ENCODE data around the gene GBA3.

The GBA3 gene

DNA sequence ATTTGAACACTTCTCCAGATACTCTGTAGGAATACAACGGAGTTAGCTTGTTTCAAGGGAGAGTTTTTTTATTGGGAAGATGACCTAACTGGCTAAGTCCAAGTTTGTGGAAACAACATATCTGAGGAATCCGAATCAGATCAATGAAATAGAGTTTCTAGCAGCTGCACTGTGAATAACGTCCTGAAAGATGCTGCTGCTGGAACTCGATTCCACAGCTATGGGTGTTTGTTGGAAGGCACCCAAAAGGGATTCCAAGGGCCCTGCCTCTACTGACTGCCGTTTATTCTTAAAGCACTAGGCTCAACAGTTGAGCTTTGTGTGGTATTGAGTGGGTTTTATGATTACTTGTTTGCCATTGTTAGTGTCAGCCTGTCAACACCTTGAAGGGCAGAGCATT, 6.6 kb upstream of the GBA3 start:
- H3K4me3 ChIP-seq (ENCODE audit: control insufficient read depth, low read depth, low read length): no peak overlapping the region
- peak; percentile 1 for DNase-seq (ENCODE audit: low read depth)
- TF ChIP-seq, protein P1, sequence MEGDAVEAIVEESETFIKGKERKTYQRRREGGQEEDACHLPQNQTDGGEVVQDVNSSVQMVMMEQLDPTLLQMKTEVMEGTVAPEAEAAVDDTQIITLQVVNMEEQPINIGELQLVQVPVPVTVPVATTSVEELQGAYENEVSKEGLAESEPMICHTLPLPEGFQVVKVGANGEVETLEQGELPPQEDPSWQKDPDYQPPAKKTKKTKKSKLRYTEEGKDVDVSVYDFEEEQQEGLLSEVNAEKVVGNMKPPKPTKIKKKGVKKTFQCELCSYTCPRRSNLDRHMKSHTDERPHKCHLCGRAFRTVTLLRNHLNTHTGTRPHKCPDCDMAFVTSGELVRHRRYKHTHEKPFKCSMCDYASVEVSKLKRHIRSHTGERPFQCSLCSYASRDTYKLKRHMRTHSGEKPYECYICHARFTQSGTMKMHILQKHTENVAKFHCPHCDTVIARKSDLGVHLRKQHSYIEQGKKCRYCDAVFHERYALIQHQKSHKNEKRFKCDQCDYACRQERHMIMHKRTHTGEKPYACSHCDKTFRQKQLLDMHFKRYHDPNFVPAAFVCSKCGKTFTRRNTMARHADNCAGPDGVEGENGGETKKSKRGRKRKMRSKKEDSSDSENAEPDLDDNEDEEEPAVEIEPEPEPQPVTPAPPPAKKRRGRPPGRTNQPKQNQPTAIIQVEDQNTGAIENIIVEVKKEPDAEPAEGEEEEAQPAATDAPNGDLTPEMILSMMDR (conservative IDR thresholded peaks at IDR 0.05; ENCODE audit: control insufficient read depth, insufficient read depth, low read depth, low read length): no peak

DNA sequence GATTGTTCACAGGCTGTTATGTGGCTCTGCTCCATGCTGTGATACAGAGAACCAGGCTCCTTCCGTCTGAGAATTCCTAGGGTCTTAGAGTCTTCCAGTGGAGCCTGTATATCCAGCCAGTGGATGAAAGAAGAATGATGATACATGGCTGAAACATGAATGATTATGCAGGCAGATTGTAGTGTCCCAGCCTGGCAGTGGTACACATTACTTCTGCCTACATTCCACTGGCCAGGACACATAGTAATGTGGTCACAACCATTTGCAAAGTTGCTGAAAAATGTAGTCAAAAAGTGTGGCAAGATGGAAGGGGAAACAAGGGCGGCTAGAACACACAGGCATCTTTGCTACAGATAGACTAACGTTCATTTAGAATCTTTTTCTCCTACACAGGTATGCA, 4.5 kb upstream of the GBA3 start:
- peak; percentile 1 for DNase-seq (ENCODE audit: low read depth)
- TF ChIP-seq, protein P1 (conservative IDR thresholded peaks at IDR 0.05; ENCODE audit: control insufficient read depth, insufficient read depth, low read depth, low read length): no peak
- H3K4me3 ChIP-seq (ENCODE audit: control insufficient read depth, low read depth, low read length): no peak overlapping the region

DNA sequence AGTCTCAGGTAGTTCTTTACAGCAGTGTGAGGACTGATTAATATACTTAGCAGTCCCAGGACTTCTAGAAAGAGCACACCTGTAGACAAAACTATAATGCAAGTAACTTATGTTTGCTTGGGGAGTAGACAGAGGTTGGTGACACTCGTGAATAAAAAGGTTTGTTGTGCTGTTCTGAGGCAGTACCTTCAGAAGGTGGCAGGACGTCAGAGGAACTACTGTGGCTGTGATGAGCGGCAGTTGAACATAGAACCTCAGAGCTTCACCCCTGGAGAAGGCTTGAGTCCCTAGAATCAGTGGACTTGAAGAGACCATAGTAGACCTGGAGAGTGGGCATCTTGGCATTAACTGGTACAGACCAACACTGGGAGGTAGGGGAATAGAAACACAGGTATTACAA, 3.3 kb upstream of the GBA3 start:
- H3K4me3 ChIP-seq (ENCODE audit: control insufficient read depth, low read depth, low read length): no peak overlapping the region
- TF ChIP-seq, protein P1 (conservative IDR thresholded peaks at IDR 0.05; ENCODE audit: control insufficient read depth, insufficient read depth, low read depth, low read length): no peak
- DNase-seq (ENCODE audit: low read depth): no peak

DNA sequence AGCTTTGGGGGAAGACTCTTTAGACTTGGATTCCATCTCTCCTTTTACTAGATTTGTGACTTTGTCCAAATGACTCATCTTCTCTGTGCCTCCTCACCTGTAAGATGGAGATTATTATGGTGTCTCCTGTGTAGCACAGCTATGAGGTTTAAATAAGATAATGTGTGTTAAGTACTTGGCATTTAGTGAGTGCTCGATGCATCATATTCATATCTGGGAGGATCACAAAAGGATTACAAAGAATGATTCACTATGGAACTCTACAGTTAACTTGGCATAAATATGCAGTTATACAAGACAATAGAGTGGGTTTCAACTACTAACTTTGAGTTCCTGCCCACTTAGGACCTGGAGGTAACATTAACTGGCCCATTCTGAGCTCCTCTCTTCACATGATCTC, 2.3 kb downstream of the GBA3 start:
- no peak for DNase-seq (ENCODE audit: low read depth)
- TF ChIP-seq, protein P1 (conservative IDR thresholded peaks at IDR 0.05; ENCODE audit: control insufficient read depth, insufficient read depth, low read depth, low read length): no peak
- no peak overlapping the region for H3K4me3 ChIP-seq (ENCODE audit: control insufficient read depth, low read depth, low read length)

DNA sequence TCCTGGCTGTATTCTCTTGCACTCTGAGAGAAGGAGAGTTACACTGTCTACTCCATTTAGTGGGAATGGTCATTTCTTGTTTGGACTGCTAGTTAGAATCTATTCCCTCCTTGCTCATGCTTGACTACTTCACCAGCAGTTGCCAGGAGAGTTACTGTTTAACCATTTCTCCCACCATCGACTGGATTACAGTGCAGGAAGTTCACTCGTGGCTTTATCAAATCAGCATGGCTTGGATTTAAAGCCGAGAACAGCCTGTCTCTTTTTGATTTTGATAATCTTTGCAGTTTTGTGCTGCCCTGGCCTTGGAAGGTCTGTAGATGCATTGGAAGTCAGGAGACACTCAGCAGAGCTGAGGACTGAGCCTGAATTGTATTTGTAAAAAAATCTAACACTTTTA, 3.2 kb downstream of the GBA3 start:
- H3K4me3 ChIP-seq (ENCODE audit: control insufficient read depth, low read depth, low read length): no peak overlapping the region
- DNase-seq (ENCODE audit: low read depth): no peak
- TF ChIP-seq, protein P1 (conservative IDR thresholded peaks at IDR 0.05; ENCODE audit: control insufficient read depth, insufficient read depth, low read depth, low read length): no peak

DNA sequence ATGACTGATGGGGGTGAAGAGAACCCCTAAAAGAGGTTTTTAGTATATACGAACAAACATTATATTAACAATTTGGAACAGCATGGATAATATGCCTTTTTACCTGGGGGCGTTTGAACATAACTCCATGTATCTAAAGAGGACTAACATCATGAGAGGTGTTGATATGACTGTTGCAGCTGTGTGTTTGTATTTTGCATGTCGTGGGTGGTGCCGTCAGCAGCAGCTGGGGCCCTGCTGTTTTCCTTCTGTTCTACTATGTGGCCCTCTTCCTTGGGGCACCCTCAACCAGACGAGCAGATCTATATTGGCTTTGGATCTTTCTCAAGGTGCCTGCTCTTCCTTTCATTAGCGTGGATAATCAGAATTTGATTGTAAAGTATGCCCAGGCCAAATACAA, 11.2 kb downstream of the GBA3 start:
- TF ChIP-seq, protein P1 (conservative IDR thresholded peaks at IDR 0.05; ENCODE audit: control insufficient read depth, insufficient read depth, low read depth, low read length): no peak
- DNase-seq (ENCODE audit: low read depth): no peak
- no peak overlapping the region for H3K4me3 ChIP-seq (ENCODE audit: control insufficient read depth, low read depth, low read length)

DNA sequence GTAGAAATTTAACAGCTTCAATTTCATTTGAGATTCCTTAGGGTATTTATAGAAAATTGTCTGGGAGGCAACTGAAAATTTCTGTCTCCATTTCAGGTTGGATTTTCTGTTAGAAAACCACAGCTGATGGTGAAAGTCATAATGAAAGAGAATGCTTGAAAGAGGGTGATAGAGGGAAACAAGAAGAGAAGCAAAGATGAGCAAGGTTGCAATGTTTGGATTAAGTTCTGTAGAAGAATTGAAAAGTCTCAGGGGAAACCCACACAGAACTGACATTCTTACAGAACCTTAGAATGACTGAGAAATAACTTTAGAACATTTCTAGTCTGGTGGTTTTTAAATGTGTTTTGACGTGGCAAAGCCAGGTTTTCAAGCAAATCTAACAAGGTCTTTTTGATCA, 14.7 kb downstream of the GBA3 start:
- H3K4me3 ChIP-seq (ENCODE audit: control insufficient read depth, low read depth, low read length): no peak overlapping the region
- TF ChIP-seq, protein P1 (conservative IDR thresholded peaks at IDR 0.05; ENCODE audit: control insufficient read depth, insufficient read depth, low read depth, low read length): no peak
- DNase-seq (ENCODE audit: low read depth): no peak

Measured in fibroblast of mammary gland (primary cell).